ENCODE results near the gene HOXD13. TPM values are rescaled to one million over a fixed set of nuclear protein-coding genes. Genes with fewer than 3 reads are reported as not detected.

HOXD13 gene
- total RNA-seq, 1 donor from 2014 or later = not detected

- FAIRE-seq = no peak
- Histone ChIP-seq H3K4me3 (ENCODE audit: low read depth, low read length) (no peak overlapping the region), H3K36me3 (ENCODE audit: control insufficient read depth, insufficient read depth, low read length) (no peaks in the 10 kb centered on the region), H3K27me3 (ENCODE audit: control insufficient read depth, insufficient read depth, low read length) (peaks cover 78% of the 10 kb centered on the region)
- TF ChIP-seq CTCF (IDR thresholded peaks at IDR 0.05; ENCODE audit: insufficient read depth, low read length, severe bottlenecking) = no peak
- no peak for DNase-seq (ENCODE audit: low read depth)
These were observed 10.7 kb downstream of the HOXD13 start for GRCh38 chr2:176103194-176103593.

- Histone ChIP-seq H3K36me3 (ENCODE audit: control insufficient read depth, insufficient read depth, low read length) (no peaks in the 10 kb centered on the region), H3K27me3 (ENCODE audit: control insufficient read depth, insufficient read depth, low read length) (peaks cover 76% of the 10 kb centered on the region), H3K4me3 (ENCODE audit: low read depth, low read length) (no peak overlapping the region)
- no peak for DNase-seq (ENCODE audit: low read depth)
- FAIRE-seq = no peak
- TF ChIP-seq CTCF (IDR thresholded peaks at IDR 0.05; ENCODE audit: insufficient read depth, low read length, severe bottlenecking) = no peak
These were observed 11.3 kb downstream of the HOXD13 start for GRCh38 chr2:176103742-176104315.

- no peaks in the 10 kb centered on the region for H3K36me3 ChIP-seq (ENCODE audit: control insufficient read depth, insufficient read depth, low read length)
- FAIRE-seq (no peak), DNase-seq (ENCODE audit: low read depth) (no peak)
- H3K27me3 ChIP-seq (ENCODE audit: control insufficient read depth, insufficient read depth, low read length) = peaks cover 76% of the 10 kb centered on the region
- H3K4me3 ChIP-seq (ENCODE audit: low read depth, low read length) = no peak overlapping the region
- no peak for TF ChIP-seq CTCF (IDR thresholded peaks at IDR 0.05; ENCODE audit: insufficient read depth, low read length, severe bottlenecking)
These were observed 12.0 kb downstream of the HOXD13 start for GRCh38 chr2:176104316-176105077.

- DNase-seq (ENCODE audit: low read depth) (no peak), FAIRE-seq (no peak)
- no peak for TF ChIP-seq CTCF (IDR thresholded peaks at IDR 0.05; ENCODE audit: insufficient read depth, low read length, severe bottlenecking)
- Histone ChIP-seq H3K27me3 (ENCODE audit: control insufficient read depth, insufficient read depth, low read length) (peaks cover 76% of the 10 kb centered on the region), H3K36me3 (ENCODE audit: control insufficient read depth, insufficient read depth, low read length) (no peaks in the 10 kb centered on the region), H3K4me3 (ENCODE audit: low read depth, low read length) (no peak overlapping the region)
These were observed 12.7 kb downstream of the HOXD13 start for GRCh38 chr2:176105078-176105729.

GRCh38 chr2:176105730-176106580 is 13.4 kb downstream of the HOXD13 start:
- Histone ChIP-seq H3K27me3 (ENCODE audit: control insufficient read depth, insufficient read depth, low read length) (peaks cover 76% of the 10 kb centered on the region), H3K36me3 (ENCODE audit: control insufficient read depth, insufficient read depth, low read length) (no peaks in the 10 kb centered on the region), H3K4me3 (ENCODE audit: low read depth, low read length) (no peak overlapping the region)
- FAIRE-seq (no peak), DNase-seq (ENCODE audit: low read depth) (no peak)
- no peak for TF ChIP-seq CTCF (IDR thresholded peaks at IDR 0.05; ENCODE audit: insufficient read depth, low read length, severe bottlenecking)

Measured in bronchial epithelial cell (primary cell).